ENCODE data around the gene SRGN.

DNA sequence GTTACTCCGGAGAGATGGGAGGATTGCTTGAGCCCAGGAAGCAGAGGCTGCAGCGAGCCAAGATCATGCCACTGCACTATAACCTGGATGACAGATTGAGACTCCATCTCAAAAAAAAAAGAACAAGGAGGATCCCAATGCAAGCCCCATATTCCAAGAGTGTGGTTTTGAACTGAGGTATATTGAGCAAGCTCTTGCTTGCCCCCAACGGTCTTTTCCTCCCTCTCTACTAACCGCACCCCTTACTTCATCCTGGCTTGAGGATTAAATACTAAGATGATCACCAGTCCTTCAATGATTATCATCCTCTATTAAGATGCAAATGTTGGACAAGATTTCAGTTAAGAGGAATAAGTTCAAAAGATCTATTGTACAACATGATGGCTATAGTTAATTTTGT, 12.5 kb upstream of the SRGN start:
- no peak for TF ChIP-seq CTCF (IDR thresholded peaks at IDR 0.05)
- TF ChIP-seq POLR2A (IDR thresholded peaks at IDR 0.05) = no peak

All from adrenal gland (tissue), 5 donors.